GM19099 (cell line): ENCODE measurements around the gene GRB2.

Experiments used
- POLR2A ChIP-seq: IDR thresholded peaks from 3 replicates; pipeline ENCODE4 v1.6.1; 2011; ENCODE audit warnings: low read depth; ENCODE audit not compliant: insufficient read length; ENCODE audit errors: extremely low read depth

GRB2 gene

DNA sequence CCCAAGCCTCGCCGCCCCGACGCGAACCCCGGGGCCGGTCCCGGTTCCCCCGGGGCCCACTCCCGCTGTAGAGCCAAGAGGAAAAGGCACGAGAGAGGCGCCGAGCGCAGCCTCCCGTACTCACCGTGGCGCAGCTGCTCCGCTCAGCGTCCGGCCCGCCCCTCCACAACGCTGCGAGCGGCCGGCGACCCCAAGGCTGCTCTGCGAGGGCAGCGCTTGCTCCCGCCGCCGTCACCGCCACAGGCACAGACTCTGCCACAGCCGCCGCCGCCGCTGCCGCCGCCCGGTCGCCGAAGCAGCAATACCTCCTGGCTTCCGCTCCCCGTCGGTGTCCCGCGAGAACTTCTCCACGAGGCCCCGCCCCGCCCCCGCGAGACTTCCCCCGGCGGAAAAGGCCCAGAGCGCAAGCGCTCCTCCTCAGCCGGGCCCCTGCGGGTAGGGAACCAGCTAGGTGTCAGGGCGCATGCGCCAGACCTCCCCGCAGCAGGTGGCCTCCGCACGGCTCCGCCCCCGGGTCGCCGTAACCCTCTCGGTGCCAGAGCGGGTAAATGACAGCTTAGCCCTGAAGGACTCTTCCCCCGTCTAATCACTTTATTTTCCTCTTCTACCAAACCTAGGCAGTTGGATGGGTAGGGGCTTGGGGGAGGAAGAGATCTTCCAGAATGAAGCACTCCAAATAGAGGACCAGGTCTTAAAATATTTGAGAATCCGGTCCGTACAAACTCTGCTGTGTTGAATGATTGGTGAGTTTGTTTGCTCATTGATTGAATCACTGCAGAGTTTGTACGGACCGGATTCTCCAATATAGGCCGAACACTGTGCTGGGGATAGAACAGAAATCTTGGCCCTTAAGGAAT, at the start of gene GRB2:
TSS of gene GRB2 (minus strand) at position 314 of the 857 bp plus-strand sequence. CDS start 12,050 bp downstream, outside the sequence.
- peak; percentile 96 for TF ChIP-seq POLR2A

DNA sequence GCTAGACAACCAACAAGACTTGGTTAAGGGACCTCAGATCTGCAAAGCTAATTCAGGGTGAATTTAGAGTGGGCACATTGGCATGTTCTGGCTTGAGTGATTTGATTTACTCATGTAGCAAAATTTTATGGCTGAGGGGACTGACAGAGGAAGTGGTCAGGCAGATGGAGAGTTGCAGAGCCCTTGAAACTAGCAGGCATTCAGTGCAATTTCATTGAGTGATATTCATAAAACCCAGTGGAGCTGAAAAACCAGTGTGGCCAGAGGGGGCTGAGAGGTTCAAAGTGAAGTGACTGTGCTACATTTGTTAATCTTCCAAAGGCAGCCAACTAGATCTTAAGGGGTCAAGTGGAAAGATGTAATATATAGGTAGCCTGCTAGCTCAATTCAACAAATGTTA, 48.7 kb upstream of the GRB2 start:
- no peak for TF ChIP-seq POLR2A

DNA sequence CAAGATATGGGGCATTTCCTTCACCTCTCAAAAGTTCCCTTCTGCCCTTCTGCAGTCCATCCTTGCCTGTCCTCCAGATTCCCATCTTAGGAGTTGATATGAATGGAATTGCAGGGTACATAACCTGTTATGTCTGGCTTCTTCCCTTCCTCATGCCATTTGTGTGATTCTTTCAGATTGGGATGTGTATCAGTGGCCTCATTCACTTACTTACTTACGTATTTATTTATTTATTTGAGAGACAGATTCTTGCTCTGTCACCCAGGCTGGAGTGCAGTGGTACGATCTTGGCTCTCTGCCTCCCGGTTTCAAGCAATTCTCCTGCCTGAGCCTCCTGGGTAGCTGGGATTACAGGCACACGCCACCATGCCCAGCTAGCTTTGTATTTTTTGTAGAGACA, 44.8 kb upstream of the GRB2 start:
- no peak for TF ChIP-seq POLR2A

DNA sequence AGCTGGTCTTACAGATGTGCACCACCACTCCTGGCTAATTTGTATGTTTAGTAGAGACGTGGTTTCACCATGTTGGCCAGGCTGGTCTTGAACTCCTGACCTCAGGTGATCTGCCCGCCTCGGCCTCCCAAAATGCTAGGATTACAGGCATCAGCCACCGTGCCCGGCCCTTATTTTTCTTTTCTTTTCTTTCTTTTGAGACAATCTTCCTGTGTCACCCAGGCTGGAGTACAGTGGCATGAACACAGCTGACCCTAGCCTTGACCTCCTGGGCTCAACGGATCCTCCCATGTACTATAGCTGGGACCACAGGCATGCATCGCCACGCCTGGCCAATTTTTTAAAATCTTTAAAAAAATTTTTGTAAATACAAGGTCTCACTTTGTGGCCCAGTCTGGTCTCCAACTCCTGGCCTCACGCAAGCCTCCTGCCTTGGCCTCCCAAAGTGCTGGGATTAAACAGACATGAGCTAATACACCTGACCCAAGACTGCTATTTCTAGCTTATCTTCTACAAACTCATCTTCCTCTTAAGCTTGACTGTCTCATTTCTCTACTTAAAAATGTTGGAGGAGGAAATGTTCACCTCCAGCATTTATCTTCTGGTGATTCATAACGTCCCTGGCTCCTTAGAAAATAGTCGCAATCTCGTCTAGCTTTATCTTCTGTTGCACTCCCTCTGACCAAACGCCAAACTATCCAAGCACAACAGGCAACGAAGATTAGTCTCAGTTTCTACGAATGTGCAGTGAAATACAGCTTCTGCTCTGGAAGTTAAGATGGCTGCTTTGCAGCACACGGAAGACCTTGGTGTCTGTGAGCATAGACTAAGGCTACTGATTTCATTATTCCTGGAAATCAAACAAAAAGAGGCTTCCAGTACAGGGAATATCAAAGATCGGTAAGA, 42.7 kb upstream of the GRB2 start:
- TF ChIP-seq POLR2A, result no peak

DNA sequence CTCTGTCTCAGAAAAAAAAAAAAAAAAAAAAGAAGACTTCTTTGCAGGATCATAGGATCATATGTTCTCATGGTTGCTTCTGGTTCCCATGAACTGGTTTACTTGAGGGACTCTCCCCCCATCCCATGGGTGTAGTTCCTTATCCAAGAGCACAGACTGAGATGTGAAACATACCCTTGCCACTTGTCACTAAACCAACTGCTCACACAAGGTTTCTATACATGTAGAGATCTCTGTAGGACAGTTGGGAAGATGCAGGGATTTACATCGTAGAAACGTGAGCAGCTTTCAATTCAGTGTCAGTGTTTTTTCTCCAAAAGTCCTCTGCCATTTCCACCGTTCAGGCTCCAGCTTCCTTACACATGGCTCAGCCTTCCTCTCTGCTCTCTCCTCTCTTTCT, 39.8 kb upstream of the GRB2 start:
- no peak for TF ChIP-seq POLR2A

DNA sequence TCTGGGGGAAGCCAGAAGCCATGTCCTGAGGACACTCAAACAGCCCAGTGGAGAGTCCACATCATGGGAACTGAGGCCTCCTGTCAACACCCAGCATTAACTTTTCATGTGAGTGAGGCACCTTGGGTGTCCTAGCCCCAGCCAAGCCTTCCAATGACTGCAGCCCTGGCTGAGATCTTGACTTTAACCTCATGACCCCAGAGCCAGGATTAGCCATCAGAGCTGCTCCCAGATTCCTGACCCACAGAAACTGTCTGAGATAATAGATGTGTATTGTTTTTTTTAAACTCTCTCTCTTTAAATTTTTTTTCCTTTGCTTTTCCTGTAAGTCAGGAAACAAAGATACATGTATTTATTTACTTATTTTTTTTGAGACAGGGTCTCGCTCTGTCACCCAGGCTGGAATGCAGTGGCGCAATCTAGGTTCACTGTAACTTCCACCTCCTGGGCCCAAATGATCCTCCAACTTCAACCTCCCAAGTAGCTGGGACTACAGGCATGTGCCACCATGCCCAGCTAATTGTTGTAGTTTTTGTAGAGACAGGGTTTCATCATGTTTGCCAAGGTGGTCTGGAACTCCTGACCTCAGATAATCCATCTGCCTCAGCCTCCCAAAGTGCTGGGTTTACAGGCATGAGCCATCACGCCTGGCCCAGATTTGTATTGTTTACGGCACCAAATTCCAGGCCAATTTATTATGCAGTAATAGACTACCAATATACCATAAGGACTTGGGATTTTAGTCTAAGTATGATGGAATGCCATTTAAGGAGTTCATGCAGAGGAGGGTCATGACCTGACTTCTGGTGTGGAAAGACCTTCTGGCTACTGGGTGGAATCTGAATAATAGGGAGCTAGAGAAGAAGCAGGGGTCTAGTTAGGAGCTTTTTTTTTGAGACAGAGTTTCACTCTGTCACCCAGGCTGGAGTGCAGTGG, 37.0 kb upstream of the GRB2 start:
- no peak for TF ChIP-seq POLR2A

DNA sequence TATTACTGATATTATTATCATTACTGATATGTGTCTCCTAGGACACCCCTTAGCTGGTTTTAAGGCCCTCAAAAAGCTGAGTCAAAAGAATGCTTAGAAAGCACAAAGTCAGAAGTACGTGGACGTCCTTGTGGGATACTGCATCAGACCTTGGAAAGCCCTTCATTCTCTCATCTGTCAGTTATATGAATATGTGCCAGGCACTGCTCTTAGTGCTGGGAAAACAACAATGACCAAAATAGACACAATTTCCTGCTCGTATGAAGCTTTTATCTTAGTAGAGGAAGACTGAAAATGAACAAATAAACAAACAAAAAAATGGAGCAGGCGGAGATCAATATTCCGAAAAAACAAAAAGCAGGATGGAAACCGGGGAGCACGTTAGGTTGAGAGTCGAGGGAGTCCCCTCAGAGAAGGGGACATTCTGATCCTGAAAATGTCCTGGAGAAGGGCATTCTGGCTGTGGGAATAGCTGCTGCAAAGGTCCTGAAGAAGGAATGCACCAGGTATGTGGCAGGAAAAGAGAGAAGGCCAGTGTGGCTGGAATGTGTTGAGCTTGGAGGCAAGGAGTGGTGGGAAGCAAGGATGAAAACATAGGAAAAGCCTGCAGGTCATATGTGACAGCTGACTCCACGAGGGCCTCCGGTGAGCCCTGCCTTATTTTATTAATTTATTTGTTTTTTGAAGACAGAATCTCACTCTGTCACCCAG, 35.4 kb upstream of the GRB2 start:
- TF ChIP-seq POLR2A, result no peak

DNA sequence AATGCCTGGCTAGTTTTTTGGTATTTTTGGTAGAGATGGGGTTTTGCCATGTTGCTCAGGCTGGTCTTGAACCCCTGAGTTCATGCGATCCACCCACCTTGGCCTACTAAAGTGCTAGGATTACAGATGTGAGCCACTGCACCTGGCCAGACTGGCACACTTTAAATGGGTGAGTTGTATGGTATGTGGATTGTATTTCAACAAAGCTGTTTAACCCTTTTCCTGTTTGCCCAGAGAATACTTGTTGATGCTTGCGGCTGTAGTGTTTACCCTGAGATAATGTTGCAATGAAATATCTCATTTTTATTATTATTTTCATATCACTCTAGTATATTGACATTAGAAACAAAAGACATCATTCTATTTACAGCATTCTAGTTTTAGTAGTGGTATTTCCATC, 33.8 kb upstream of the GRB2 start:
- no peak for TF ChIP-seq POLR2A

DNA sequence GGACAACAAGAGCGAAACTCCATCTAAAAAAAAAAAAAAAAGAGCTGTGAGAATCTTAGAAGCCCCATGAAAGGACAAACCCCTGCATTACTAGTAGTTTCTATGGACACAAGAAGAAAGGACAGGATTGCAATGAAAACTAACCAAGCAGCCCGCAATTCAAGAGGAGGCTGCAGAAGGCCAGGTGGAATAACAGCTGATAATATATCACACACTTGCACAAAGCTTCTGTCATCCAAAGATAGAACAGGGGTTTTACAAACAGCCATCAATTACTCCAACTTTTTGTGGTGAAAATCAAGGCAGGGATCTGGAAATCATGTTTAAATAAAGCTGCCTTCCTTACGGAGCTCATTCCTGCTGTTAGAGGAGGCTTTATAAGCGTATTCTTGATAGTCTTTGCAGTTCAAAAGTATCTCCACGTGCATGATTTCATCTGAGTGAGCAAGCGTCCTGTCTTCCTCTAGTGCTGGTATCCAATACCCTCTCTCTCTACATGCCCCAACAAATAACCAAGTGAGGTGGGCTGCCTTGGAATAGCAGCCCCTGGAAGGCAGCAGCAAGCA, 27.8 kb upstream of the GRB2 start:
- TF ChIP-seq POLR2A, result no peak

DNA sequence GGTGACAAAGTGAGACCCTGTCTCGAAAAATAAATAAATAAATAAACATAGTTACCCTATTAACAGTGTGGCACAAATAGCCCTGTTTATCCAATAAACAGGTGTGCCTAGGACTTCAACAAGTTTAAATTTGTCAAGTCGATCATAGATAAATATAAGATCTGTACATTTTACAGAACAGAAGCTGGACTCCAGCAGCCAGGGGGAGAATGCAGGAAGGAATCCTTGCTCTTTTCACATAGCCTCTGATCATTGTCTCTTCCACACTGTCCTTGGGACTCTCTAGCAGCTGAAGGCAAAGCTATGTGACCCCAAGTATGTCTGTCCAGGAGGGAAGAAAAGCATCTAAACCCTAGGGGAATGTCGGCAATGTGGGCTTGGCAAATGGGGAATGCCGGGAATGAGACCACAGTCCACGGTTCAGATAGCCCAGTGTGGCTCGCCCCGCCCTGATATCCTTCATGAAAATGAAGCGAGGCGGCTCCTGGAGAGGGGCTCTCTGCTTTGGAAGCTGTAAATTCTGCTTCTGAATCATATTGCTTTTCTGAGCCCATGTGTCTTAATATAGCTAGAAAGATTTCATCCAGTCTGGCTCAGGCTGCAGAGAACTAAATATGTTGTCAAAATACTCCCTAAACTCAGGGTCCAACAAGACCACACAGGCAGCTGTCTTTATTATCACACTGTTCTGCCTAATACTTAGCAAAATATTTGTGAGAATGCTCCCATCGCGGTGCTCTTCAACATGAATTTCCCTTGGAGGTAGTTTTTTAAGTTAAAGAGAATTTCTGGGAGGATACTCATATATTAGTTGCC, 24.9 kb upstream of the GRB2 start:
- TF ChIP-seq POLR2A, result no peak

DNA sequence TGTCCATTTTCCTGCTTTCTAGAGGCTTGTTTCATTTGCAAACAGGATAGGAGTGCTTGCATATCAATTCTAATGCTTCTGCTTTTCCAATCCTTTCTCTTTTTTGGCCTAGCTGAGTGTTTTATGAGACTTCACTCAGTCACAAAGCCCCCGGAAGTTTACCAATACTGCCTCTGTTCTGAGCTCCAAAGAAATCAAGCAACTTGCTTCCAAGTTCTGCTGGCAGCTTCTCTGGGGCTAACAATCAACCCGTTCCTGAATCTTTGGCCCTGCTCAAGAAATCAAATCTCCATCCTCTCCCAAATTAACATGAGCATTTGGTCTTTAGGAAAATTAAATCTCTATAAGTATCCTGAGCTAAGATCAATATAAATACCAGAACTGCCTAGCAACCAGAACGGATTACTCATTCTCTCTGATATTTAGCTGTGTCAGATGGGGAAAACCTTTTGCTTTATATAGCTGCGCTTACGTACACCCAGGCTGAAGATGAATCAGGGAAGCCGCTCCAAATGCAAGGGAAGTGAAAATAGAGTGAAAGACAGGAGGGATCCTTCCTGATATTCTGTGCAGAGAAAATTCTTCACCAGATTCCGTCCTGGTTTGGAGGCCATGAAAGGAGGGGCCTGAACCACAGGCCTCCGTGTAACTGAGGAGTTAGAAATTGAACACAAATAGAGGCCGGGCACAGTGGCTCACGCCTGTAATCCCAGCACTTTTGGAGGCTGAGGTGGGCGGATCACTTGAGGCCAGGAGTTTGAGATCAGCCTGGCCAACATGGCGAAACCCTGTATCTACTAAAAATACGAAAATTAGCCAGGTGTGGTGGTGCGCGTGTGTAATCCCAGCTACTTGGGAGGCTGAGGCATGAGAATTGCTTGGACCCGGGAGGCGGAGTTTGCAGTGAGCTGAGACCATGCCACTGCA, 23.3 kb upstream of the GRB2 start:
- no peak for TF ChIP-seq POLR2A

DNA sequence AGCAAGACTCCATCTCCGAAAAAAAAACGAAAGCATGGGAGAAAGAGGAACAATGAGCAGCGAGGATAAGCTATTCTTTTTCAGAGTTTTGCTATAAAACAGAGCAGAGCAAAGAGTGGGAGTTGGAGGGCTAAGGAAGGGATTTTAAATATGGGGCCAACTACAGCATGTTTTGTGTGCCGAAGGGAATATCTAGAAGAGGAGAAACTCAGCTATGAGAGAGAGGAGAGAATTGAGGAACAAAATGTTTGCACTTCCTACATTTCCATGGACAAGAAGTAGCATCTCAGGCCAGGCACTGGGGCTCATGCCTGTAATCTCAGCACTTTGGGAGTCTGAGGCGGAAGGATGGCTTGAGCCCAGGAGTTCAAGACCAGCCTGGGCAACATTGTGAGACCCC, 13.1 kb upstream of the GRB2 start:
- no peak for TF ChIP-seq POLR2A
